Neuronal stem cell (in vitro differentiated cells): ENCODE results near the gene DOK1.

ENCODE experiments used
- DNase-seq: peaks from one replicate; pipeline ENCODE4 v3.0.0-alpha.2; 2013; ENCODE audit warnings: low spot score
- H2AFZ ChIP-seq: one replicate; pipeline ENCODE4 v1.6.1; 2013; ENCODE audit warnings: mild to moderate bottlenecking, low read length, inconsistent platforms
- H2AK5ac ChIP-seq: 2 replicates; pipeline ENCODE4 v1.6.1; 2013; ENCODE audit warnings: low read depth, mild to moderate bottlenecking, inconsistent platforms, low read length, moderate library complexity, mixed read lengths
- H2BK120ac ChIP-seq: 2 replicates; pipeline ENCODE4 v1.6.1; 2013; ENCODE audit warnings: low read depth, mild to moderate bottlenecking, inconsistent platforms, low read length, moderate library complexity, mixed read lengths
- H2BK12ac ChIP-seq: one replicate; pipeline ENCODE4 v1.6.1; 2013; ENCODE audit warnings: low read length, inconsistent platforms
- H2BK15ac ChIP-seq: 2 replicates; pipeline ENCODE4 v1.6.1; 2013; ENCODE audit warnings: mild to moderate bottlenecking, low read length, inconsistent platforms, mixed read lengths
- H2BK5ac ChIP-seq: one replicate; pipeline ENCODE4 v1.6.1; 2013; ENCODE audit warnings: inconsistent platforms, mild to moderate bottlenecking, low read length, moderate library complexity
- H3K14ac ChIP-seq: one replicate; pipeline ENCODE4 v1.6.1; 2013; ENCODE audit warnings: low read length, inconsistent platforms
- H3K18ac ChIP-seq: 2 replicates; pipeline ENCODE4 v1.6.1; 2013; ENCODE audit warnings: low read length, inconsistent platforms
- H3K23ac ChIP-seq: 2 replicates; pipeline ENCODE4 v1.6.1; 2013; ENCODE audit warnings: low read depth, mild to moderate bottlenecking, mixed read lengths, low read length, inconsistent platforms; ENCODE audit not compliant: poor library complexity
- H3K27ac ChIP-seq: replicated peaks from 3 replicates; pipeline ENCODE4 v1.5.1; 2013; ENCODE audit warnings: low read length, inconsistent platforms
- H3K27me3 ChIP-seq, 3 experiments: 2 replicates each; pipeline ENCODE4 v1.6.1; 2013; ENCODE audit warnings: low read length in 3 of 3, mild to moderate bottlenecking in 2 of 3, inconsistent platforms in 1 of 3, low read depth in 1 of 3, mixed read lengths in 1 of 3, moderate library complexity in 1 of 3; ENCODE audit not compliant: control insufficient read depth in 3 of 3, insufficient read depth in 3 of 3
- H3K36me3 ChIP-seq, 2 donors: replicated peaks in 1 of 2; 2 replicates each; pipeline ENCODE4 v1.6.1; 2013; ENCODE audit warnings: low read length in 2 of 2; ENCODE audit not compliant: control insufficient read depth in 2 of 2, insufficient read depth in 2 of 2
- H3K4ac ChIP-seq: 2 replicates; pipeline ENCODE4 v1.6.1; 2013; ENCODE audit warnings: inconsistent platforms, mild to moderate bottlenecking, low read length, moderate library complexity
- H3K4me1 ChIP-seq, 2 donors: 1 replicate in 1 of 2; 2 replicates in 1 of 2; pipeline ENCODE4 v1.6.1; 2013; ENCODE audit warnings: low read length in 2 of 2, low read depth in 1 of 2; ENCODE audit not compliant: control insufficient read depth in 2 of 2, insufficient read depth in 1 of 2
- H3K4me2 ChIP-seq: one replicate; pipeline ENCODE4 v1.6.1; 2013; ENCODE audit warnings: mild to moderate bottlenecking, low read length, inconsistent platforms; ENCODE audit not compliant: insufficient read depth, poor library complexity, severe bottlenecking
- H3K4me3 ChIP-seq, 2 donors: 2 replicates each; pipeline ENCODE4 v1.5.1; 2013; ENCODE audit warnings: low read length in 2 of 2, mild to moderate bottlenecking in 2 of 2, inconsistent platforms in 1 of 2, moderate library complexity in 1 of 2
- H3K79me1 ChIP-seq: one replicate; pipeline ENCODE4 v1.6.1; 2013; ENCODE audit warnings: low read depth, mild to moderate bottlenecking, inconsistent platforms, low read length, moderate library complexity
- H3K9ac ChIP-seq: one replicate; pipeline ENCODE4 v1.6.1; 2013; ENCODE audit warnings: mild to moderate bottlenecking, low read depth, low read length, inconsistent platforms; ENCODE audit not compliant: poor library complexity
- H3K9me3 ChIP-seq, 2 donors: replicated peaks in 1 of 2; 2 replicates each; pipeline versions ENCODE3 to v1.6.1; 2013; ENCODE audit warnings: low read length in 2 of 2, mild to moderate bottlenecking in 2 of 2, inconsistent platforms in 1 of 2, low read depth in 1 of 2, mixed read lengths in 1 of 2, moderate library complexity in 1 of 2; ENCODE audit not compliant: control insufficient read depth in 2 of 2, insufficient read depth in 1 of 2
- H4K8ac ChIP-seq: one replicate; pipeline ENCODE4 v1.6.1; 2013; ENCODE audit warnings: low read depth, mild to moderate bottlenecking, inconsistent platforms, low read length, moderate library complexity
- H4K91ac ChIP-seq: one replicate; pipeline ENCODE4 v1.6.1; 2013; ENCODE audit warnings: low read length, low read depth, mild to moderate bottlenecking, inconsistent platforms; ENCODE audit not compliant: poor library complexity
- WGBS, 2 donors: extraction: QIAGEN DNeasy Blood & Tissue Kit; methylation state at CpG; one replicate each; pipeline ENCODE4 v1.1.7; 2013; ENCODE audit warnings: missing lambda C conversion rate in 2 of 2, mixed read lengths in 1 of 2; ENCODE audit not compliant: insufficient read length in 2 of 2, insufficient replicate concordance in 1 of 2; ENCODE audit errors: extremely low coverage in 2 of 2; 5-methylcytosine and 5-hydroxymethylcytosine counted together

The DOK1 gene

DNA sequence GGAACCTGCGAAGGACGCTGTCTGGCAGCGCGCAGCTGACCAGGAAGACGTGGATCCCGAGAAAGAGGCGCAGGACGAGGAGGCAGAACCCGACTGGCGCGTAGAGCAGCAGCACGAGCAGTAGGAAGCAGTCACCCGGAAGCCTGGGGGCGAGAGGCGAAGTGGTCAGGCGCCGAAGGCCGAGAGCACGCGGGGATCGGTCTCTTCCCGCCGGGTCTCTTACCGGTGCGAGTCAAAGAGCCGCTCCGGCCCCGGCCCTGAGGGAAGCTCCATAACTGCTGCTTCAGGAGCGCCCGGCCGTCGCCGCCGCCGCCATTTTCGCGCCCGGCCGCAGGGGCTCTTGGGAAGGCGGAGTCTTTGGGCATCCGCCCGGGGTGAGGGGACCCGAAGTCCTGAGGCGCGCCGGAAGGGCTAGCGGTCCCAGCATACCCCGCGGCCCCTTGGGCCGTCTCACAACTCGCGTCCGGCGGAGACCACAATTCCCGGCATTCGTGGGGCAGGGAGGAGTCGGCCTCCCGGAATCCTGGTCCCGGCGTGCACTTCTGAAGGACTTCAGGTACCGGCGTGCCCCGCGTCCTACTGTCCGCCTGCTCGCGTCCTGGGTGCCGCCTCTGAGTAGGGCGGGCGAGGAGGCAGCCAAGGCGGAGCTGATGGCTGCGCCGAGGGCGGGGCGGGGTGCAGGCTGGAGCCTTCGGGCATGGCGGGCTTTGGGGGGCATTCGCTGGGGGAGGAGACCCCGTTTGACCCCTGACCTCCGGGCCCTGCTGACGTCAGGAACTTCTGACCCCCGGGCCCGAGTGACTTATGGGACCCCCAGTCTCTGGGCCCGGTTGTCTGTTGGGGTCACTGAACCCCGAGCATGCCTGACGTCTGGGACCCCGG lies 24.9 kb upstream of the DOK1 start, which contains the start of the genes AUP1 and HTRA2:
AUP1 (minus strand) TSS at position 350 of the 882 bp plus-strand sequence; CDS start at position 273, 77 bp downstream.
HTRA2 (plus strand) TSS at position 577 of the 882 bp plus-strand sequence; CDS start at position 651, 74 bp downstream.
- H3K79me1 ChIP-seq: peaks cover 5% of the 10 kb centered on the region
- H3K23ac ChIP-seq: peak within 1 kb of the TSS; percentile 90
- no peak within 1 kb of the TSS for H3K4ac ChIP-seq
- H3K4me3 ChIP-seq: peak within 1 kb of the TSS; percentile 72 to 95
- H3K27me3 ChIP-seq: no peaks in the 10 kb centered on the region
- peak within 1 kb of the TSS; percentile 97 for H2AFZ ChIP-seq
- H3K14ac ChIP-seq: peak within 1 kb of the TSS; percentile 73
- peaks cover 11 to 17% of the 10 kb centered on the region in 2 donors for H3K4me1 ChIP-seq
- peaks cover 0 to 2% of the 10 kb centered on the region in 2 donors for H3K9me3 ChIP-seq
- H3K9ac ChIP-seq: peak within 1 kb of the TSS; percentile 95
- no peak within 1 kb of the TSS for H4K8ac ChIP-seq
- peak within 1 kb of the TSS; percentile 59 for H2AK5ac ChIP-seq
- peak; percentile 97 for DNase-seq
- no CpG with 5 or more reads among the region's 87 CpGs for WGBS, 2 donors
- peak within 1 kb of the TSS; percentile 89 for H2BK5ac ChIP-seq
- H2BK12ac ChIP-seq: peak within 1 kb of the TSS; percentile 11
- H3K4me2 ChIP-seq: peak within 1 kb of the TSS; percentile 81
- H2BK15ac ChIP-seq: peak within 1 kb of the TSS; percentile 40
- peaks cover 40 to 69% of the 10 kb centered on the region in 2 donors for H3K36me3 ChIP-seq
- H3K27ac ChIP-seq: no peak within 1 kb of the TSS
- H4K91ac ChIP-seq: no peak within 1 kb of the TSS
- H2BK120ac ChIP-seq: no peak within 1 kb of the TSS
- H3K18ac ChIP-seq: peak within 1 kb of the TSS; percentile 95

DNA sequence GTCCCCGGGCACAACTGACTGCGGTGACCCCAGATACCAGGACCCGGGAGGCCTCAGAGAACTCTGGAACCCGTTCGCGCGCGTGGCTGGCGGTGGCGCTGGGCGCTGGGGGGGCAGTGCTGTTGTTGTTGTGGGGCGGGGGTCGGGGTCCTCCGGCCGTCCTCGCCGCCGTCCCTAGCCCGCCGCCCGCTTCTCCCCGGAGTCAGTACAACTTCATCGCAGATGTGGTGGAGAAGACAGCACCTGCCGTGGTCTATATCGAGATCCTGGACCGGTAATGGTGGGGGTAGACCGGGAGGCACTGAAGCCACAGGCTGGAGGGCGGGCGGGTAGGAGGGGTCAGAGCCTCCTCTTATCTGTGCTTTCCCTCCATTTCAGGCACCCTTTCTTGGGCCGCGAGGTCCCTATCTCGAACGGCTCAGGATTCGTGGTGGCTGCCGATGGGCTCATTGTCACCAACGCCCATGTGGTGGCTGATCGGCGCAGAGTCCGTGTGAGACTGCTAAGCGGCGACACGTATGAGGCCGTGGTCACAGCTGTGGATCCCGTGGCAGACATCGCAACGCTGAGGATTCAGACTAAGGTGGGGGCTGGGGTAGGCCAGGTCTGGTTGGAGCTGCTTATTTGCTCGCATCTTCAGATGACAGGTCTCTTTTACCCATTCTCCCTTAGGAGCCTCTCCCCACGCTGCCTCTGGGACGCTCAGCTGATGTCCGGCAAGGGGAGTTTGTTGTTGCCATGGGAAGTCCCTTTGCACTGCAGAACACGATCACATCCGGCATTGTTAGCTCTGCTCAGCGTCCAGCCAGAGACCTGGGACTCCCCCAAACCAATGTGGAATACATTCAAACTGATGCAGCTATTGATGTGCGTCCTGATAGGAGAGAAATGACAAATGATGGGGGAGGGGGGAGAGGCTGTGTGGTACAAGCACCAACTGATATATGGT lies 24.0 kb upstream of the DOK1 start:
- H3K27ac ChIP-seq: no peak overlapping the region

DNA sequence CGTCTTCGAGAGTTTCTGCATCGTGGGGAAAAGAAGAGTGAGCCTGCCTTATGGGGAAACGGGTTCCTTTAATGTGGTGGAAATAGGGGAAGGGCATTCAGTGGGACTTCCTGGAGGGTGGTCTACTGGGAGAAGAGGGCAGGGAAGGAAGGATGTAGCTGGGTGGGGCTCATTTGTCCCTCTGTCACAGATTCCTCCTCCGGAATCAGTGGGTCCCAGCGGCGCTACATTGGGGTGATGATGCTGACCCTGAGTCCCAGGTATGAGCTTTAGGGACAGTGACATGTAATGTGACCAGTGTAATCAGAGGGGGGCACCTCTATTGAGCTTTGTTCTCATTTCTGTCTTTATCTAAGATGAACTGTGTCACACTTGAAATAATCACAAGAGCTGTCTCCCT lies 22.9 kb upstream of the DOK1 start:
- Histone ChIP-seq H4K91ac (no peak overlapping the region), H3K4me3 (no peak overlapping the region), H2BK15ac (no peak overlapping the region), H3K27ac (no peak overlapping the region), H4K8ac (no peak overlapping the region), H3K9ac (no peak overlapping the region), H3K14ac (no peak overlapping the region), H3K23ac (no peak overlapping the region), H2BK5ac (no peak overlapping the region), H3K27me3 (no peaks in the 10 kb centered on the region), H2AK5ac (no peak overlapping the region), H3K4me1 (peaks cover 11 to 17% of the 10 kb centered on the region in 2 donors), H3K9me3 (peaks cover 0 to 2% of the 10 kb centered on the region in 2 donors), H3K36me3 (peaks cover 32 to 69% of the 10 kb centered on the region in 2 donors), H3K79me1 (peaks cover 5% of the 10 kb centered on the region), H3K4ac (no peak overlapping the region), H3K18ac (no peak overlapping the region), H2BK120ac (no peak overlapping the region), H2BK12ac (no peak overlapping the region), H2AFZ (no peak overlapping the region), H3K4me2 (no peak overlapping the region)
- DNase-seq: no peak
- WGBS, 2 donors: no CpG with 5 or more reads among the region's 7 CpGs

More for the DNA sequence above, 24.0 kb upstream of the DOK1 start:
- no peak overlapping the region for H4K8ac ChIP-seq
- H4K91ac ChIP-seq: no peak overlapping the region
- peaks cover 11 to 17% of the 10 kb centered on the region in 2 donors for H3K4me1 ChIP-seq
- H2AK5ac ChIP-seq: peak overlapping the region; percentile 12
- no peak overlapping the region for H2BK120ac ChIP-seq
- peaks cover 5% of the 10 kb centered on the region for H3K79me1 ChIP-seq
- peak overlapping the region; percentile 89 for H2BK5ac ChIP-seq
- DNase-seq: no peak
- peak overlapping the region; percentile 93 for H3K9ac ChIP-seq
- H2AFZ ChIP-seq: peak overlapping the region; percentile 97
- H3K27me3 ChIP-seq: no peaks in the 10 kb centered on the region
- H2BK12ac ChIP-seq: no peak overlapping the region
- H3K4ac ChIP-seq: no peak overlapping the region
- peaks cover 39 to 74% of the 10 kb centered on the region in 2 donors for H3K36me3 ChIP-seq
- peak overlapping the region; percentile 76 for H3K23ac ChIP-seq
- WGBS, 2 donors: no CpG with 5 or more reads among the region's 54 CpGs
- H2BK15ac ChIP-seq: peak overlapping the region; percentile 25
- peak overlapping the region; percentile 72 to 89 for H3K4me3 ChIP-seq
- H3K14ac ChIP-seq: peak overlapping the region; percentile 73
- H3K4me2 ChIP-seq: peak overlapping the region; percentile 81
- peaks cover 0 to 2% of the 10 kb centered on the region in 2 donors for H3K9me3 ChIP-seq
- peak overlapping the region; percentile 95 for H3K18ac ChIP-seq
